Pancreas (tissue), 10 donors: ENCODE measurements around the gene MARK1. TPM values are rescaled to one million over a fixed set of nuclear protein-coding genes. Genes with fewer than 3 reads are reported as not detected.
A peak's percentile ranks its signal among the peaks of the same experiment; 100 is the strongest.

Experiments used
- ATAC-seq, 4 donors: fragments of 200-7000 bp; cut with Tn5 transposase; one replicate each; pipeline versions ENCODE4 v1.8.0 to v1.9.1; 2020; ENCODE audit warnings: mild to moderate bottlenecking in 4 of 4, moderate library complexity in 4 of 4
- DNase-seq, 6 donors: peaks; one replicate each; pipeline ENCODE4 v3.0.0-alpha.2; 2020
- FAIRE-seq: peaks from 2 replicates; lab custom pipeline; 2012; peaks lifted over from hg19 to GRCh38; lab: Jason Lieb, UNC
- H3K27ac ChIP-seq, 4 donors: fragments of 200-600 bp; sonication (generic); 1 replicate in 3 of 4; 2 replicates in 1 of 4; pipeline versions ENCODE4 v1.5.0 to v1.8.0; 2020
- H3K27me3 ChIP-seq, 4 donors: fragments of 200-600 bp; one replicate each; pipeline ENCODE4 v1.8.0; 2021
- H3K36me3 ChIP-seq, 3 donors: fragments of 200-600 bp; sonication (generic) in 1 of 3; one replicate each; pipeline versions ENCODE4 v1.5.0 to v1.8.0; 2020 to 2021
- H3K4me1 ChIP-seq, 3 donors: fragments of 200-600 bp; one replicate each; pipeline ENCODE4 v1.8.0; 2021
- H3K4me3 ChIP-seq, 4 donors: fragments of 200-600 bp; sonication (generic) in 2 of 4; one replicate each; pipeline versions ENCODE4 v1.5.0 to v1.8.0; 2020 to 2021
- H3K9me3 ChIP-seq, 4 donors: fragments of 200-600 bp; one replicate each; pipeline ENCODE4 v1.8.0; 2021
- CTCF ChIP-seq, 4 donors: fragments of 200-600 bp; sonication (generic) in 3 of 4; IDR thresholded peaks; one replicate each; pipeline versions ENCODE4 v1.5.0 to v1.8.0; 2021; ENCODE audit warnings: antibody characterized with exemption in 4 of 4
- WGBS, 2 donors: extraction: QIAGEN DNeasy Blood & Tissue Kit; methylation state at CpG; one replicate each; pipeline ENCODE4 v1.1.7; 2013; 5-methylcytosine and 5-hydroxymethylcytosine counted together
- intact Hi-C, 3 donors: fragments of 100-400 bp; cut with DNase I; formaldehyde crosslinking; loops; one replicate each; pipeline versions ENCODE4 v1.11.1 to v1.14.2; 2022
- polyA plus RNA-seq, 2 donors: library from polyadenylated mRNA; stranded (reverse); fragments of 200-250 nt; gene quantifications; one replicate each; pipeline ENCODE4 v1.2.3, GENCODE V29; 2013
- total RNA-seq, 6 donors: library from RNA; stranded (reverse); fragmentation: NEBNext Ultra II Directional in 4 of 6; extraction: Animal tissue kit (Norgen Biotek cat#: 25700) in 4 of 6; gene quantifications; one replicate each; pipeline versions ENCODE4 v1.2.1 to v1.2.4, GENCODE V29; 2021 to 2023
- donor health status: healthy with polysubstance abuse.
- donor health status: DM: no; HTN: no; CAD: no; lungs with moderate emphysema.
- donor health status: DM: no; HTN: no; CAD: no.
- donor health status: control.
- donor health status: control.
- donor health status: Bipolar disorder and iron deficiency.
- donor health status: DM: yes; HTN: yes; CAD: no.
- donor health status: DM: no; HTN: no; CAD: no.
- donor health status: DM: no; HTN: no; CAD: no.
- donor health status: DM: yes; HTN: yes; CAD: no.

The MARK1 gene
- total and polyA plus RNA-seq, 8 donors = 0.84 to 3.5 (median 1.4) TPM

- intact Hi-C loops = no loop called here
- DNase-seq = no peak
- H3K4me1 ChIP-seq = no peaks in the 10 kb centered on the region
These were observed 146.0 kb downstream of the MARK1 start for GRCh38 chr1:220673921-220674320.

GRCh38 chr1:220677251-220677650 is 149.3 kb downstream of the MARK1 start:
- Histone ChIP-seq H3K9me3 (no peaks in the 10 kb centered on the region), H3K4me1 (no peaks in the 10 kb centered on the region), H3K4me3 (no peak overlapping the region), H3K27ac (no peak overlapping the region), H3K27me3 (no peaks in the 10 kb centered on the region), H3K36me3 (no peaks in the 10 kb centered on the region)
- ATAC-seq = no peak
- 77 to 80% methylated on average over 2 of the region's 2 CpGs for WGBS, 2 donors
- no peak for TF ChIP-seq CTCF (IDR thresholded peaks at IDR 0.05)
- no peak for FAIRE-seq
- DNase-seq = no peak
- intact Hi-C loops = no loop called here

More at GRCh38 chr1:220673921-220674320, 146.0 kb downstream of the MARK1 start:
- Histone ChIP-seq H3K9me3 (no peaks in the 10 kb centered on the region), H3K27me3 (no peaks in the 10 kb centered on the region), H3K27ac (no peak overlapping the region), H3K4me3 (no peak overlapping the region), H3K36me3 (no peaks in the 10 kb centered on the region)
- 94 to 100% methylated on average over 1 of the region's 1 CpG for WGBS, 2 donors
- TF ChIP-seq CTCF (IDR thresholded peaks at IDR 0.05) = no peak
- FAIRE-seq (no peak), ATAC-seq (no peak)

GRCh38 chr1:220680085-220680687 is 152.2 kb downstream of the MARK1 start:
- H3K4me3 ChIP-seq = no peak overlapping the region
- intact Hi-C loops = no loop called here
- H3K4me1 ChIP-seq = no peaks in the 10 kb centered on the region
- no peaks in the 10 kb centered on the region for H3K9me3 ChIP-seq
- peak; percentile 45 to 76 (median 57) for TF ChIP-seq CTCF (IDR thresholded peaks at IDR 0.05)
- no peaks in the 10 kb centered on the region for H3K36me3 ChIP-seq
- 20 to 22% methylated on average over 7 of the region's 7 CpGs for WGBS, 2 donors
- DNase-seq (no peak), ATAC-seq (peak; percentile 85 to 96 (median 90)), FAIRE-seq (peak; percentile 92)
- H3K27me3 ChIP-seq = no peaks in the 10 kb centered on the region
- no peak overlapping the region for H3K27ac ChIP-seq

GRCh38 chr1:220681220-220681880 is 153.4 kb downstream of the MARK1 start:
- Histone ChIP-seq H3K4me1 (no peaks in the 10 kb centered on the region), H3K9me3 (no peaks in the 10 kb centered on the region), H3K27ac (no peak overlapping the region), H3K4me3 (no peak overlapping the region), H3K36me3 (no peaks in the 10 kb centered on the region), H3K27me3 (no peaks in the 10 kb centered on the region)
- no peak for FAIRE-seq
- TF ChIP-seq CTCF (IDR thresholded peaks at IDR 0.05) = no peak
- ATAC-seq = no peak
- DNase-seq = no peak
- intact Hi-C loops = no loop called here
- 68 to 71% methylated on average over 10 of the region's 10 CpGs for WGBS, 2 donors
